ENCODE measurements around the gene FCER1G.
"Not testable (repeated sequence)": the region's sequence is repeated elsewhere in the genome, so short reads cannot be mapped to it uniquely, and the experiment has no call there.

The FCER1G gene

DNA sequence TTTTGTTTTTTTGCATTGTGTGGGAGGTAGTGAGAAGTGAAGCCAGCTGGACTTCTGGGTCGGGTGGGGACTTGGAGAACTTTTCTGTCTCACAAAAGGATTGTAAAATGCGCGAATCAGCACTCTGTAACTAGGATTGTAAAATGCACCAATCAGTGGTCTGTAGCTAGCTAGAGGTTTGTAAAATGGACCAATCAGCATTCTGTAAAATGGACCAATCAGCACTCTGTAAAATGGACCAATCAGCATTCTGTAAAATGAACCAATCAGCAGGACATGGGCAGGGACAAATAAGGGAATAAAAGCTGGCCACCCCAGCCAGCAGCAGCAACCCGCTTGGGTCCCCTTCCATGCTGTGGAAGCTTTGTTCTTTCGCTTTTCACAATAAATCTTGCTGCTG is 35.0 kb downstream of the FCER1G start:
- DNase-seq; POLR2A ChIA-PET; H3K4me1 ChIP-seq (ENCODE audit: control extremely low read depth in 1 of 4, control insufficient read depth in 4 of 4, insufficient read depth in 4 of 4, low read length in 3 of 4); H3K27me3 ChIP-seq (replicated peaks in 2 of 5; ENCODE audit: control insufficient read depth in 4 of 5, insufficient read depth in 5 of 5, low read length in 4 of 5); H3K36me3 ChIP-seq (ENCODE audit: control insufficient read depth in 4 of 4, insufficient read depth in 4 of 4, low read length in 3 of 4); H3K9me3 ChIP-seq (ENCODE audit: control extremely low read depth in 1 of 5, control insufficient read depth in 4 of 5, insufficient read depth in 2 of 5, low read depth in 1 of 5, low read length in 4 of 5); H3K27ac ChIP-seq (ENCODE audit: insufficient read depth in 1 of 2, low read depth in 1 of 2, low read length in 2 of 2, poor library complexity in 1 of 2, severe bottlenecking in 2 of 2); H3K4me3 ChIP-seq (ENCODE audit: control insufficient read depth in 1 of 7, extremely low read depth in 1 of 7, insufficient read depth in 4 of 7, low read depth in 2 of 7, low read length in 6 of 7): not testable (repeated sequence)
- 98% methylated on average over 5 of the region's 5 CpGs for WGBS (ENCODE audit: insufficient coverage)
- CTCF ChIA-PET: interaction anchor here (0.5 to 2.3 kb wide), 4 partner anchors 17 to 24 kb away, joined by 3 to 9 read pairs (median 4); no protein-coding TSS in a partner anchor

DNA sequence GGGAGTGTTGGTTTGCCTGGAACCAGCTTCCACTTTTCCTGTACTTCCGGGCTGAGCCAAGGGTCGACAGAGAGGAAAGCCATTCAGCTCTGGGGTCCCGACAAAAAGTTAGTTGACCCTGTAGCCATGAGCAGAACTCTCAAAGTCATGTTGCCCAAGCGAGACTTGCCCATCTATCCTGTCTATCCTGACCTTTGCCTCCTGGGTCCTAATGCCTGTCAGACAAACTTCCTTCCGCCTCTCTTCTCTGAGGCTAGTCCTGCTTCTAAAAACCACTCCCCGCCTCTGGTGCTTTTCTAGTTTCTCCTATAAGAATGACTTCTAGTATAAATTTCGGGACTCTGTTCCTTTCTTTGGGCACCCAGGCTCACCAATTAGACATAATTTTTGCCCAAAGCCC is 35.7 kb downstream of the FCER1G start:
- no peak for DNase-seq
- CTCF ChIA-PET: interaction anchor here (1.8 to 2.3 kb wide), 2 partner anchors 21 to 23 kb away, joined by 4 to 9 read pairs; no protein-coding TSS in a partner anchor
- 96% methylated on average over 6 of the region's 7 CpGs for WGBS (ENCODE audit: insufficient coverage)

DNA sequence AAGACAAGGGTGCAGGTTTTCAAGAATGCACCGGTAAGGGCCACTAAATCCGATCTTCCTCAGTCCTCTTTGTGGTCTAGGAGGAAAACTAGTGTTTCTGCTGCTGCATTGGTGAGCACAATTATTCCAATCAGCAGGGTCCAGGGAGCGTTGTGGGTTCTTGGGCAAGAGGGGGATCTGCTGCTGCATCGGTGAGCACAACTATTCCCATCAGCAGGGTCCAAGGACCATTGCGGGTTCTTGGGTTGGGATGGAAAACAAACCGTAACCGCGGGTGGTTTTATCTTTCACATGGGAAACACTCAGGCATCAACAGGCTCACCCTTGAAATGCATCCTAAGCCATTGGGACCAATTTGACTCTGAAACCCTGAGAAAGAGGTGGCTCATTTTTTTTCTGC is 36.5 kb downstream of the FCER1G start:
- H3K36me3 ChIP-seq (ENCODE audit: control insufficient read depth in 4 of 4, insufficient read depth in 4 of 4, low read length in 3 of 4): no peaks in the 10 kb centered on the region
- H3K27me3 ChIP-seq (replicated peaks in 2 of 5; ENCODE audit: control insufficient read depth in 4 of 5, insufficient read depth in 5 of 5, low read length in 4 of 5): no peaks in the 10 kb centered on the region
- H3K4me3 ChIP-seq (ENCODE audit: control insufficient read depth in 1 of 7, extremely low read depth in 1 of 7, insufficient read depth in 4 of 7, low read depth in 2 of 7, low read length in 6 of 7): no peak overlapping the region
- WGBS (ENCODE audit: insufficient coverage): 92% methylated on average over 4 of the region's 8 CpGs
- no peak overlapping the region for H3K27ac ChIP-seq (ENCODE audit: insufficient read depth in 1 of 2, low read depth in 1 of 2, low read length in 2 of 2, poor library complexity in 1 of 2, severe bottlenecking in 2 of 2)
- CTCF ChIA-PET: interaction anchor here (0.7 kb wide), 1 partner anchor 29 kb away, joined by 3 read pairs; no protein-coding TSS in a partner anchor
- peaks cover 0 to 4% (median 0%) of the 10 kb centered on the region in 5 experiments for H3K9me3 ChIP-seq (ENCODE audit: control extremely low read depth in 1 of 5, control insufficient read depth in 4 of 5, insufficient read depth in 2 of 5, low read depth in 1 of 5, low read length in 4 of 5)
- POLR2A ChIA-PET: no interaction called here
- no peak for DNase-seq
- no peaks in the 10 kb centered on the region for H3K4me1 ChIP-seq (ENCODE audit: control extremely low read depth in 1 of 4, control insufficient read depth in 4 of 4, insufficient read depth in 4 of 4, low read length in 3 of 4)

More for the DNA sequence above, 35.7 kb downstream of the FCER1G start:
- Histone ChIP-seq H3K9me3 (ENCODE audit: control extremely low read depth in 1 of 5, control insufficient read depth in 4 of 5, insufficient read depth in 2 of 5, low read depth in 1 of 5, low read length in 4 of 5) (no peaks in the 10 kb centered on the region), H3K27ac (ENCODE audit: insufficient read depth in 1 of 2, low read depth in 1 of 2, low read length in 2 of 2, poor library complexity in 1 of 2, severe bottlenecking in 2 of 2) (no peak overlapping the region), H3K36me3 (ENCODE audit: control insufficient read depth in 4 of 4, insufficient read depth in 4 of 4, low read length in 3 of 4) (no peaks in the 10 kb centered on the region), H3K4me3 (ENCODE audit: control insufficient read depth in 1 of 7, extremely low read depth in 1 of 7, insufficient read depth in 4 of 7, low read depth in 2 of 7, low read length in 6 of 7) (no peak overlapping the region), H3K4me1 (ENCODE audit: control extremely low read depth in 1 of 4, control insufficient read depth in 4 of 4, insufficient read depth in 4 of 4, low read length in 3 of 4) (no peaks in the 10 kb centered on the region), H3K27me3 (replicated peaks in 2 of 5; ENCODE audit: control insufficient read depth in 4 of 5, insufficient read depth in 5 of 5, low read length in 4 of 5) (no peaks in the 10 kb centered on the region)
- POLR2A ChIA-PET: no interaction called here

DNA sequence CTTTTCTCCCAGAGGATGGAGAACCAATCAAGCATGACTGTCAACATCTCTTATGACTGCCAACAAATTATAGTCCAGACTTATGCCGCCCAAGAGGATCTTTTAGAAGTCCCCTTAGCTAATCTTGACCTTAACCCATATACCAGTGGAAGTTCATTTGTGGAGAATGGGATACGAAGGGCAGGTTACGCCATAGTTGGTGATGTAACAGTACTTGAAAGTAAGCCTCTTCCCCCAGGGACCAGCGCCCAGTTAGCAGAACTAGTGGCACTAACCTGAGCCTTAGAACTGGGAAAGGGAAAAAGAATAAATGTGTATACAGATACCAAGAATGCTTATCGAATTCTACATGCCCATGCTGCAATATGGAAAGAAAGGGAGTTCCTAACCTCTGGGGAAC is 40.2 kb downstream of the FCER1G start:
- Histone ChIP-seq H3K9me3 (ENCODE audit: control extremely low read depth in 1 of 5, control insufficient read depth in 4 of 5, insufficient read depth in 2 of 5, low read depth in 1 of 5, low read length in 4 of 5) (peaks cover 2 to 18% (median 10%) of the 10 kb centered on the region in 5 experiments), H3K27me3 (replicated peaks in 2 of 5; ENCODE audit: control insufficient read depth in 4 of 5, insufficient read depth in 5 of 5, low read length in 4 of 5) (peaks cover 3 to 32% (median 23%) of the 10 kb centered on the region in 5 experiments), H3K4me1 (ENCODE audit: control extremely low read depth in 1 of 4, control insufficient read depth in 4 of 4, insufficient read depth in 4 of 4, low read length in 3 of 4) (peaks cover 0 to 13% (median 8%) of the 10 kb centered on the region in 4 experiments)
- DNase-seq; POLR2A ChIA-PET; H3K4me3 ChIP-seq (ENCODE audit: control insufficient read depth in 1 of 7, extremely low read depth in 1 of 7, insufficient read depth in 4 of 7, low read depth in 2 of 7, low read length in 6 of 7); CTCF ChIA-PET; H3K36me3 ChIP-seq (ENCODE audit: control insufficient read depth in 4 of 4, insufficient read depth in 4 of 4, low read length in 3 of 4); H3K27ac ChIP-seq (ENCODE audit: insufficient read depth in 1 of 2, low read depth in 1 of 2, low read length in 2 of 2, poor library complexity in 1 of 2, severe bottlenecking in 2 of 2): not testable (repeated sequence)
- WGBS (ENCODE audit: insufficient coverage): 90% methylated on average over 2 of the region's 5 CpGs

DNA sequence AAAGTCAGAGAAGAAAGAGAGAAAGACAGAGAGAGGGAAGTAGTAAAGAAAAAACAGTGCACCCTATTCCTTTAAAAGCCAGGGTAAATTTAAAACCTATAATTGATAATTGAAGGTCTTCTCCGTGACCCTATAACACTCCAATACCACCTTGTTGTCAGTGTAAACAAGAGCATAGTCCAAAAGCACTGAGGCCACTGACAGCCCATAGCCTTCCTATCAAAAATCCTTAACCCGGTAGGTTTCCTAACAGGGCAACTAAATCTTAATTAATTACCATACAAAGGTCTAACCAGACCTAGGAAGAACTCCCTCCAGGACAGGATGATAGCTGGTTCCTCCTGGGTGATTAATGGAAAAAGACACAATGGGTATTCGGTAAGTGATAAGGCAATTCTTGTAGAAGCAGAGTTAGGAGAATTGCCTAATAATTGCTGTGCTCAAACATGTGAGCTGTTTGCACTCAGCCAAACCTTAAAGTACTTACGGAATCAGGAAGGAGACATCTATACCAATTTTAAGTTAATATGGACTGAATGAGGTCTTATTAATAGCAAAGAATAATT is 40.9 kb downstream of the FCER1G start:
- POLR2A ChIA-PET; DNase-seq; H3K27ac ChIP-seq (ENCODE audit: insufficient read depth in 1 of 2, low read depth in 1 of 2, low read length in 2 of 2, poor library complexity in 1 of 2, severe bottlenecking in 2 of 2); H3K36me3 ChIP-seq (ENCODE audit: control insufficient read depth in 4 of 4, insufficient read depth in 4 of 4, low read length in 3 of 4); H3K4me3 ChIP-seq (ENCODE audit: control insufficient read depth in 1 of 7, extremely low read depth in 1 of 7, insufficient read depth in 4 of 7, low read depth in 2 of 7, low read length in 6 of 7); CTCF ChIA-PET: not testable (repeated sequence)
- 100% methylated on average over 2 of the region's 4 CpGs for WGBS (ENCODE audit: insufficient coverage)
- H3K4me1 ChIP-seq (ENCODE audit: control extremely low read depth in 1 of 4, control insufficient read depth in 4 of 4, insufficient read depth in 4 of 4, low read length in 3 of 4): peaks cover 0 to 16% (median 8%) of the 10 kb centered on the region in 4 experiments
- peaks cover 3 to 34% (median 28%) of the 10 kb centered on the region in 5 experiments for H3K27me3 ChIP-seq (replicated peaks in 2 of 5; ENCODE audit: control insufficient read depth in 4 of 5, insufficient read depth in 5 of 5, low read length in 4 of 5)
- H3K9me3 ChIP-seq (ENCODE audit: control extremely low read depth in 1 of 5, control insufficient read depth in 4 of 5, insufficient read depth in 2 of 5, low read depth in 1 of 5, low read length in 4 of 5): peaks cover 2 to 18% (median 10%) of the 10 kb centered on the region in 5 experiments

DNA sequence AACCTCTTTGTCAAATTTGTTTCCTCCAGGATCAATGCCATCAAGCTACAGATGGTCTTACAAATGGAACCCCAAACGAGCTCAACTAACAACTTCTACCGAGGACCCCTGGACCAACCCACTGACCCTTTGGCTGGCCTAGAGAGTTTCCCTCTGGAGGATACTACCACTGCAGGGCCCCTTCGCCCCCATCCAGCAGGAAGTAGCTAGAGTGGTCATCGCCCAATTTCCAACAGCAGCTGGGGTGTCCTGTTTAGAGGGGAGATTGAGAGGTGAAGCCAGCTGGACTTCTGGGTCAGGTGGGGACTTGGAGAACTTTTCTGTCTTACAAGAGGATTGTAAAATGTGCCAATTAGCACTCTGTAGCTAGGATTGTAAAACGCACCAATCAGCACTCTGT is 42.0 kb downstream of the FCER1G start:
- peaks cover 0 to 23% (median 9%) of the 10 kb centered on the region in 4 experiments for H3K4me1 ChIP-seq (ENCODE audit: control extremely low read depth in 1 of 4, control insufficient read depth in 4 of 4, insufficient read depth in 4 of 4, low read length in 3 of 4)
- not testable (repeated sequence) for H3K27ac ChIP-seq (ENCODE audit: insufficient read depth in 1 of 2, low read depth in 1 of 2, low read length in 2 of 2, poor library complexity in 1 of 2, severe bottlenecking in 2 of 2); H3K36me3 ChIP-seq (ENCODE audit: control insufficient read depth in 4 of 4, insufficient read depth in 4 of 4, low read length in 3 of 4); H3K4me3 ChIP-seq (ENCODE audit: control insufficient read depth in 1 of 7, extremely low read depth in 1 of 7, insufficient read depth in 4 of 7, low read depth in 2 of 7, low read length in 6 of 7)
- H3K27me3 ChIP-seq (replicated peaks in 2 of 5; ENCODE audit: control insufficient read depth in 4 of 5, insufficient read depth in 5 of 5, low read length in 4 of 5): peaks cover 3 to 34% (median 32%) of the 10 kb centered on the region in 5 experiments
- POLR2A ChIA-PET: interaction anchor here (0.7 kb wide), 1 partner anchor 169 kb away, joined by 3 read pairs; no protein-coding TSS in a partner anchor
- peaks cover 2 to 18% (median 10%) of the 10 kb centered on the region in 5 experiments for H3K9me3 ChIP-seq (ENCODE audit: control extremely low read depth in 1 of 5, control insufficient read depth in 4 of 5, insufficient read depth in 2 of 5, low read depth in 1 of 5, low read length in 4 of 5)
- CTCF ChIA-PET: interaction anchor here (1.5 to 2.4 kb wide), 3 partner anchors 9 to 65 kb away, joined by 5 to 10 read pairs (median 8); no protein-coding TSS in a partner anchor
- DNase-seq: peak in 1 of 3 donors; percentile 29
- 98% methylated on average over 5 of the region's 5 CpGs for WGBS (ENCODE audit: insufficient coverage)
